ENCODE results near the gene BMI1.

DNA sequence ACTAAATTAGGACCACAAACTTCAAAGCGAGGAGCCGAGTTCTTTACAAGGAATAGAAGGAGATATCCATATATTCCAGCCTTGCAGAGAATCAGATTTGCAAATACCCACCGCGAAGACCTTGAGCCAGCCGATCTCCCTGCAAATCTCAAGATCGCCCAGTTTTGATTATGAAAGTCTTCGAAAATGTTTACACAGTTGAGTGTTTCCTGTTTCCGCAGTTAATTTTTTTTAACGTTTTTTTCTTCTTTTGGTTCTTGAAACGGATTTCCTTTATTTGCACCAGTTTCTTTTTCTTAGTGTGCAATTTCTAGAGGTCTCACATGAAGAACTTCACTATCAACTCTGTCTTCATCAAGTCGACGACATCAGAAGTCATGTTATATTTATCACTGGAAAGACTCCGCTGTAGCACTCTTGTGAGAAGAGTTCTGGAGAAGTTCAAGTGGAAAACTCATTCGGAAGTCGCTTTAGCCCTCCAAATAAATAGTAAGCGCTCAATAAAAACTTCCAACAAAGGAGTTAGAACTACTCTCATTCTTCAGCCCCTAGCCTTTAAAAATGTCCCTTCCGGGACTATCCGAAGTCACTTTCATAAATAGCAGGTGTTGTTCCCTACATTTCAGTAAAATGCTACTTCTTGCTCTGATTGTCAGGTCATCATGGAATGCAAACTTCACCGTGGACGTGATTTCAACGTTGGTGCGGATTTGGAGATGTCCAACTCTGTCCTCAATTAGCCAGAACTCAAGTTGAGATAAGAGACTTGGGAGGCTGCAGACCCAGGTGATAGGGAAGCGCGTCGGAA is 12.5 kb downstream of the BMI1 start:
- TF ChIP-seq, protein P1, sequence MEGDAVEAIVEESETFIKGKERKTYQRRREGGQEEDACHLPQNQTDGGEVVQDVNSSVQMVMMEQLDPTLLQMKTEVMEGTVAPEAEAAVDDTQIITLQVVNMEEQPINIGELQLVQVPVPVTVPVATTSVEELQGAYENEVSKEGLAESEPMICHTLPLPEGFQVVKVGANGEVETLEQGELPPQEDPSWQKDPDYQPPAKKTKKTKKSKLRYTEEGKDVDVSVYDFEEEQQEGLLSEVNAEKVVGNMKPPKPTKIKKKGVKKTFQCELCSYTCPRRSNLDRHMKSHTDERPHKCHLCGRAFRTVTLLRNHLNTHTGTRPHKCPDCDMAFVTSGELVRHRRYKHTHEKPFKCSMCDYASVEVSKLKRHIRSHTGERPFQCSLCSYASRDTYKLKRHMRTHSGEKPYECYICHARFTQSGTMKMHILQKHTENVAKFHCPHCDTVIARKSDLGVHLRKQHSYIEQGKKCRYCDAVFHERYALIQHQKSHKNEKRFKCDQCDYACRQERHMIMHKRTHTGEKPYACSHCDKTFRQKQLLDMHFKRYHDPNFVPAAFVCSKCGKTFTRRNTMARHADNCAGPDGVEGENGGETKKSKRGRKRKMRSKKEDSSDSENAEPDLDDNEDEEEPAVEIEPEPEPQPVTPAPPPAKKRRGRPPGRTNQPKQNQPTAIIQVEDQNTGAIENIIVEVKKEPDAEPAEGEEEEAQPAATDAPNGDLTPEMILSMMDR (IDR thresholded peaks at IDR 0.05): no peak
- TF ChIP-seq POLR2A (IDR thresholded peaks at IDR 0.05): no peak
